H9 (cell line): Measurements from ENCODE around the gene MAP3K5. TPM values are rescaled to one million over a fixed set of nuclear protein-coding genes. Genes with fewer than 3 reads are reported as not detected.

Experiments
- DNase-seq: peaks from one replicate; pipeline ENCODE4 v3.0.0-alpha.2; 2017
- H2AFZ ChIP-seq: one replicate; pipeline ENCODE4 v1.6.1; 2013; ENCODE audit warnings: mild to moderate bottlenecking, low read length, control low read depth, moderate library complexity
- H2AK5ac ChIP-seq: 2 replicates; pipeline ENCODE4 v1.6.1; 2013; ENCODE audit warnings: low read length, control low read depth, mixed read lengths; ENCODE audit not compliant: insufficient read length
- H2BK120ac ChIP-seq: one replicate; pipeline ENCODE4 v1.6.1; 2013; ENCODE audit warnings: low read depth, mild to moderate bottlenecking, low read length, control low read depth, inconsistent platforms; ENCODE audit not compliant: poor library complexity, severe bottlenecking
- H2BK12ac ChIP-seq: 2 replicates; pipeline ENCODE4 v1.6.1; 2013; ENCODE audit warnings: low read length, control low read depth, mixed read lengths, low read depth; ENCODE audit not compliant: insufficient read length
- H2BK15ac ChIP-seq: 2 replicates; pipeline ENCODE4 v1.6.1; 2013; ENCODE audit warnings: low read depth, low read length, control low read depth
- H2BK20ac ChIP-seq: one replicate; pipeline ENCODE4 v1.6.1; 2013; ENCODE audit warnings: low read depth, mild to moderate bottlenecking, low read length, control low read depth, inconsistent platforms; ENCODE audit not compliant: poor library complexity, severe bottlenecking
- H2BK5ac ChIP-seq: 2 replicates; pipeline ENCODE4 v1.6.1; 2013; ENCODE audit warnings: low read length, control low read depth, mixed read lengths; ENCODE audit not compliant: insufficient read length
- H3K14ac ChIP-seq: 2 replicates; pipeline ENCODE4 v1.6.1; 2013; ENCODE audit warnings: low read length, control low read depth; ENCODE audit not compliant: insufficient read depth
- H3K18ac ChIP-seq: 2 replicates; pipeline ENCODE4 v1.6.1; 2013; ENCODE audit warnings: low read depth, mild to moderate bottlenecking, mixed read lengths, low read length, control low read depth; ENCODE audit not compliant: insufficient read length
- H3K23ac ChIP-seq: 2 replicates; pipeline ENCODE4 v1.6.1; 2013; ENCODE audit warnings: low read length, control low read depth, mixed read lengths, low read depth; ENCODE audit not compliant: insufficient read length
- H3K23me2 ChIP-seq: 2 replicates; pipeline ENCODE4 v1.6.1; 2013; ENCODE audit warnings: low read depth, mild to moderate bottlenecking, mixed read lengths, low read length, control low read depth; ENCODE audit not compliant: insufficient read length, poor library complexity, severe bottlenecking
- H3K27ac ChIP-seq: 2 replicates; pipeline ENCODE4 v1.5.1; 2013; ENCODE audit warnings: low read length, control low read depth, mixed read lengths, low read depth; ENCODE audit not compliant: insufficient read length
- H3K27me3 ChIP-seq: 2 replicates; pipeline ENCODE4 v1.6.1; 2013; ENCODE audit warnings: low read length, control low read depth, inconsistent platforms; ENCODE audit not compliant: insufficient read depth
- H3K4ac ChIP-seq: 2 replicates; pipeline ENCODE4 v1.6.1; 2013; ENCODE audit warnings: low read depth, mild to moderate bottlenecking, control low read depth, inconsistent platforms, low read length, moderate library complexity
- H3K4me1 ChIP-seq: 2 replicates; pipeline ENCODE4 v1.6.1; 2013; ENCODE audit warnings: low read length, control low read depth, inconsistent platforms; ENCODE audit not compliant: insufficient read depth
- H3K4me2 ChIP-seq: 2 replicates; pipeline ENCODE4 v1.6.1; 2013; ENCODE audit warnings: low read length, control low read depth, mixed read lengths; ENCODE audit not compliant: insufficient read length, insufficient read depth
- H3K56ac ChIP-seq: 2 replicates; pipeline ENCODE4 v1.6.1; 2013; ENCODE audit warnings: low read depth, mild to moderate bottlenecking, mixed read lengths, low read length, control low read depth; ENCODE audit not compliant: insufficient read length
- H3K79me1 ChIP-seq: 2 replicates; pipeline ENCODE4 v1.6.1; 2013; ENCODE audit warnings: low read depth, mild to moderate bottlenecking, moderate library complexity, low read length, control low read depth, inconsistent platforms; ENCODE audit not compliant: insufficient read depth, poor library complexity, severe bottlenecking
- H3K79me2 ChIP-seq: 2 replicates; pipeline ENCODE4 v1.6.1; 2013; ENCODE audit warnings: low read length, control low read depth, inconsistent platforms; ENCODE audit not compliant: insufficient read depth
- H3K9ac ChIP-seq: 2 replicates; pipeline ENCODE4 v1.6.1; 2013; ENCODE audit warnings: low read length, control low read depth, mixed read lengths; ENCODE audit not compliant: insufficient read length; ENCODE audit errors: extremely low read depth
- H3K9me3 ChIP-seq: one replicate; pipeline ENCODE4 v1.6.1; 2013; ENCODE audit warnings: low read depth, low read length, inconsistent platforms; ENCODE audit not compliant: control insufficient read depth
- H3T11ph ChIP-seq: one replicate; pipeline ENCODE4 v1.6.1; 2013; ENCODE audit warnings: mild to moderate bottlenecking, low read length, control low read depth, inconsistent platforms
- H4K20me1 ChIP-seq: one replicate; pipeline ENCODE4 v1.6.1; 2013; ENCODE audit not compliant: control insufficient read depth, insufficient read length, insufficient read depth
- H4K5ac ChIP-seq: 2 replicates; pipeline ENCODE4 v1.6.1; 2013; ENCODE audit warnings: low read depth, mild to moderate bottlenecking, mixed read lengths, low read length, control low read depth; ENCODE audit not compliant: insufficient read length
- H4K8ac ChIP-seq: replicated peaks from 2 replicates; pipeline ENCODE4 v1.6.1; 2013; ENCODE audit warnings: low read length, control low read depth, mixed read lengths, low read depth; ENCODE audit not compliant: insufficient read length
- H4K91ac ChIP-seq: 2 replicates; pipeline ENCODE4 v1.6.1; 2013; ENCODE audit warnings: low read depth, mild to moderate bottlenecking, moderate library complexity, mixed read lengths, low read length, control low read depth; ENCODE audit not compliant: insufficient read length
- H3K27ac Mint-ChIP-seq, 3 experiments: 2 replicates in 2 of 3; 3 replicates in 1 of 3; pipeline ENCODE4 v1.8.0; 2020 to 2021; ENCODE audit warnings: mixed read lengths in 3 of 3, mild to moderate bottlenecking in 1 of 3, moderate library complexity in 1 of 3
- H3K27me3 Mint-ChIP-seq: 2 replicates; pipeline ENCODE4 v1.8.0; 2021; ENCODE audit warnings: low read depth, mild to moderate bottlenecking, moderate library complexity, mixed read lengths
- H3K36me3 Mint-ChIP-seq, 3 experiments: 2 replicates in 2 of 3; 3 replicates in 1 of 3; pipeline ENCODE4 v1.8.0; 2020 to 2021; ENCODE audit warnings: low read depth in 3 of 3, mixed read lengths in 3 of 3; ENCODE audit not compliant: insufficient read depth in 1 of 3
- H3K4me1 Mint-ChIP-seq, 2 experiments: 2 replicates each; pipeline ENCODE4 v1.8.0; 2020; ENCODE audit warnings: mixed read lengths in 2 of 2
- H3K4me3 Mint-ChIP-seq, 2 experiments: 2 replicates in 1 of 2; 3 replicates in 1 of 2; pipeline ENCODE4 v1.8.0; 2020 to 2021; ENCODE audit warnings: mild to moderate bottlenecking in 2 of 2, mixed read lengths in 2 of 2, moderate library complexity in 1 of 2
- H3K9me3 Mint-ChIP-seq, 2 experiments: 2 replicates in 1 of 2; 3 replicates in 1 of 2; pipeline ENCODE4 v1.8.0; 2020; ENCODE audit warnings: mild to moderate bottlenecking in 2 of 2, mixed read lengths in 2 of 2, moderate library complexity in 1 of 2
- CTCF ChIP-seq: fragments of 200-600 bp; sonication (generic); conservative IDR thresholded peaks from 3 replicates; pipeline ENCODE4 v1.8.0; 2021; ENCODE audit warnings: antibody characterized with exemption, mild to moderate bottlenecking
- WGBS: extraction: QIAGEN DNeasy Blood & Tissue Kit; methylation state at CpG from one replicate; pipeline ENCODE4 v1.1.7; 2013; ENCODE audit warnings: missing lambda C conversion rate, low lambda C conversion rate, mixed read lengths; ENCODE audit not compliant: insufficient read length; ENCODE audit errors: extremely low coverage; 5-methylcytosine and 5-hydroxymethylcytosine counted together
- total RNA-seq: library from RNA; stranded (reverse); gene quantifications from 2 replicates; pipeline ENCODE4 v1.2.1, GENCODE V29; 2021

MAP3K5 gene
- total RNA-seq, 1 experiment from 2014 or later: 1.6 TPM

GRCh38 chr6:136635615-136636014 lies 156.7 kb downstream of the MAP3K5 start:
- Histone ChIP-seq H3T11ph (no peak overlapping the region), H2AK5ac (no peak overlapping the region), H3K79me2 (no peaks in the 10 kb centered on the region), H4K91ac (no peak overlapping the region), H3K56ac (no peak overlapping the region), H4K5ac (no peak overlapping the region), H3K23me2 (no peaks in the 10 kb centered on the region), H2AFZ (no peak overlapping the region), H3K9ac (no peak overlapping the region), H3K79me1 (no peaks in the 10 kb centered on the region), H3K23ac (no peak overlapping the region), H2BK15ac (no peak overlapping the region), H3K4me1 (peaks cover 7% of the 10 kb centered on the region; the same call in 1 of the 2 replicates), H2BK12ac (no peak overlapping the region), H4K8ac (no peak overlapping the region), H3K9me3 (no peaks in the 10 kb centered on the region), H3K4ac (no peak overlapping the region), H3K14ac (no peak overlapping the region), H2BK20ac (no peak overlapping the region), H3K27me3 (no peaks in the 10 kb centered on the region), H3K4me2 (no peak overlapping the region), H3K27ac (no peak overlapping the region), H3K18ac (no peak overlapping the region), H4K20me1 (no peaks in the 10 kb centered on the region), H2BK120ac (no peak overlapping the region), H2BK5ac (no peak overlapping the region)
- H3K27me3 Mint-ChIP-seq: no peaks in the 10 kb centered on the region
- no CpG with 5 or more reads among the region's 4 CpGs for WGBS
- DNase-seq: no peak
- no peak for TF ChIP-seq CTCF
- no peak overlapping the region for H3K4me3 Mint-ChIP-seq
- H3K4me1 Mint-ChIP-seq: peaks cover 8 to 14% of the 10 kb centered on the region in 2 experiments
- H3K27ac Mint-ChIP-seq: no peak overlapping the region
- no peaks in the 10 kb centered on the region; a peak in 1 of 5 replicates for H3K9me3 Mint-ChIP-seq
- no peaks in the 10 kb centered on the region for H3K36me3 Mint-ChIP-seq
